GM12865 (cell line): Measurements from ENCODE around the gene ENTREP1.

Source experiments
- DNase-seq: peaks from one replicate; pipeline ENCODE4 v3.0.0; 2010; ENCODE audit warnings: low read depth
- H3K4me3 ChIP-seq: 2 replicates; pipeline ENCODE4 v1.5.1; 2011; ENCODE audit warnings: mild to moderate bottlenecking, low read depth, low read length, control low read depth
- TF ChIP-seq, protein P1 (sequence below): IDR thresholded peaks from 2 replicates; pipeline ENCODE4 v1.5.1; 2011; ENCODE audit warnings: low read length, control low read depth, low read depth, inconsistent platforms; ENCODE audit not compliant: insufficient read depth; ENCODE audit errors: missing control alignments

ENTREP1 gene

DNA sequence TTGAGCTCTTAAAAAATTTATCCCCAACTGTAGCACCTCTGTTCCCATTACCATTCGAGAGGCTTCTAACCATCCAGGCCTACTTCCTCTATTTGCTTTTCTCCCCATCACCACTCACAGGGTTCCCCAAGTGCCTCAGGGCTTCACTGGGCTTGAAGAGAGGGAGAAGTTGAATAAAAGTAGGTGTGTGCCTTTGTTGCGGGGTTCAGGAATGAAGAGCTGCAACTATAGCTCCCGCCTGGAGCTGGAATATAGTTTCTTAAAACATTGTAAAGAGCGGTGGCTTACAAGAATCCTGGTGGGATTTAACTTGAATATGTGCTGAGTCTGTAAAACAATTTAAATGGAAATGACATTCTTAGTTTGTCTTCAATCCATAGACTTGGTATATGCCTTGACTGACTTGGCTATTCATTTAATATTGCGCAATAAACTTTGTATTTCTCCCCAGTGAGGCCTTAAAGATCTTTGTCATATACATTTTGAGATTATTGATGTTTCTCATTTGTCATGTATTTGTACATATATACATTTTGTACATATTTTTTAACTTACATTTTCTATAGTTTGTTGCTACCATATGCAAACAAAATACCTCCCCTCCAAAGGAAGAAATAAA lies 7.2 kb downstream of the ENTREP1 start:
- TF ChIP-seq, protein P1, sequence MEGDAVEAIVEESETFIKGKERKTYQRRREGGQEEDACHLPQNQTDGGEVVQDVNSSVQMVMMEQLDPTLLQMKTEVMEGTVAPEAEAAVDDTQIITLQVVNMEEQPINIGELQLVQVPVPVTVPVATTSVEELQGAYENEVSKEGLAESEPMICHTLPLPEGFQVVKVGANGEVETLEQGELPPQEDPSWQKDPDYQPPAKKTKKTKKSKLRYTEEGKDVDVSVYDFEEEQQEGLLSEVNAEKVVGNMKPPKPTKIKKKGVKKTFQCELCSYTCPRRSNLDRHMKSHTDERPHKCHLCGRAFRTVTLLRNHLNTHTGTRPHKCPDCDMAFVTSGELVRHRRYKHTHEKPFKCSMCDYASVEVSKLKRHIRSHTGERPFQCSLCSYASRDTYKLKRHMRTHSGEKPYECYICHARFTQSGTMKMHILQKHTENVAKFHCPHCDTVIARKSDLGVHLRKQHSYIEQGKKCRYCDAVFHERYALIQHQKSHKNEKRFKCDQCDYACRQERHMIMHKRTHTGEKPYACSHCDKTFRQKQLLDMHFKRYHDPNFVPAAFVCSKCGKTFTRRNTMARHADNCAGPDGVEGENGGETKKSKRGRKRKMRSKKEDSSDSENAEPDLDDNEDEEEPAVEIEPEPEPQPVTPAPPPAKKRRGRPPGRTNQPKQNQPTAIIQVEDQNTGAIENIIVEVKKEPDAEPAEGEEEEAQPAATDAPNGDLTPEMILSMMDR: no peak
- no peak for DNase-seq
- no peak overlapping the region for H3K4me3 ChIP-seq

DNA sequence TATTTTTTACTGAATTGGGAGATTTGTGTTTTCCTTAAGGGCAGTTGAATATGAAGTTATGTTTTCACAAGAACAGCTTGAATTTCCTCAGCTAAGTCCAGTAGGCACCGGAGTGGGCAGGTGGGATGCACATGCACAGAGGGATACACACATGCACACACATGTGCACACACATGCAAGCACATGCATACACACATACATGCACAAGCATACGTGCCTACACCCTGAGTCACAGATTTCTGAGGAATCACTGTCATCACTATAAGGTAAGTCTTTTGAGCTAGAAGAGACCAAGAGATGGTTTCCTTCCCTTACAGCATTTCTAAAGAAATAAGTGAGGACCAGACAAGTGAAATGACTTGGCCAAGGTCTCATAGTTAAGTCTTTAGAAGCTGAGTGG lies 8.7 kb downstream of the ENTREP1 start:
- DNase-seq: no peak
- TF ChIP-seq, protein P1: no peak

DNA sequence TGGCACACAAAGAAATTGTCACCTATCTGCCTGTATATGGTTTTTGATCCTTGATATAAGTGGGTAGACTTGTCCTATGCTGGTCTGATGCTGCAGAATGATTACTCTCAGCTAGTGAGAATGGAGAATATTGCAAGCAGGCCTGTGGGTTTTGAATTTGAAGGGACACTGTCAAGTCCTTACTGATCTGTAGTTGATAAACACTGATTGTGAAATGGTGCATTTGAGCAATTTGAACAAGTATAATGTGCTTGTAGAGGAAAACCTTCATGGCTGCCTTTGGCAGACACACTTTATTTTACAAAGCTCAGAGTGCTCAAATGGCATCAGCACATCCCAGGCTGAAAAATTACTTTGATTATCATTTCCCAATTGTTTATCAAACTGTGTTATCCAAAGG lies 9.3 kb downstream of the ENTREP1 start:
- TF ChIP-seq, protein P1: no peak
- DNase-seq: no peak
- H3K4me3 ChIP-seq: no peak overlapping the region

More for the DNA sequence above, 8.7 kb downstream of the ENTREP1 start:
- H3K4me3 ChIP-seq: no peak overlapping the region

DNA sequence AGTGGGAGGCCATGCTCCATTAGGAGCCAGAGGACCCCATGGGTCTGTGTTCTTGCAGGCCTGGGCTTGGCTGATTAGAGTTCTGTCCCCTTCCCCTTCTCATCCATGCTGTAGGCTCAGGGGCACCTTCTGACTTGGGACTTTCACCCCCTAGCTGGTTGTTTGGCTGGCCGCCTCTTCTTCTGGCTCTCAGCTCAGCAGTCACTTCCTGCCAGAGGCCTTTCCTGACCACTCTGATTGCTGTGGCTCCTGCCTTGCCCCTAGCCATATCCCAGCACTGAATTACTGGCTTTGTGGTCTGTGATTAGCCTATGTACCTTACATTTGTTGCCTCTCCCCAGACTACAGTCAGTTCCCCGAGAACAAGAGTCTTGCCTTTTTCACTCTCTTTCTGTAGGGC lies 14.6 kb downstream of the ENTREP1 start:
- DNase-seq: no peak
- H3K4me3 ChIP-seq: no peak overlapping the region
- TF ChIP-seq, protein P1: no peak

DNA sequence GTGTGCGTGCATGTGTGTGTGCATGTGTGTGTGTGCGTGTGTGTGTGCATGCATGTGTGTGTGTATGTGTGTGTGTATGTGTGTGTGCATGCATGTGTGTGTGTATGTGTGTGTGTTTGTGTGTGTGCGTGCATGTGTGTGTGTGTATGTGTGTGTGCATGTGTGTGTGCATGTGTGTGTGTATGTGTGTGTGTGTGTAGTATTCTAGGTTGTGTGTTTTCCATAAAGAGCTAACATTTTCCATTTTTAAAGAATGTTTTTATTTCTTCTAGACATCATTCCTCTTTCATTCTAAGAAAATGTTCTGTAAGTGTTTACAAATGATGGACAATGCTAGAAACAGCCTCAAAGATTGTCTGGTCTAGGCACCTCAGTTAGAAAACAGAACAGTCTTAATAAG lies 15.6 kb downstream of the ENTREP1 start:
- H3K4me3 ChIP-seq: no peak overlapping the region
- TF ChIP-seq, protein P1: no peak
- DNase-seq: no peak

DNA sequence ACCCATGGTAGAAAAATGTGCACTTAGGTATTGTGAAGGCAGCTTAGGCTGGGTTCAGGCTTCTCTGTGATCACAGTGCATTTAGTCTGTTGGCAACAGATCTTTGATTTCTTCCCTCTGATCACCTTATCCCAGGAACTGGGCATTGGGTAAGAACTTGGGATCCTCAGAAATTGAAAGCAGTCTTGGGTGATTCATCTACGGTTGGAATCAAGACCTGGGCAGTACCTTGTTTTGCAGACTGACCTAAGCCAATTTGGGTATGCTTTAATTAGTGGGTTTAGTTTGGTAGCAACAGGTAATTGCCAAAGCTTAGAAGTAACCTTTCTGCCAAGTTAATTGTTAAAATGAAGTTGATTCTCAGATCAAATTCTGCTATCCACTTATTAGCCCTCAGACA lies 17.8 kb downstream of the ENTREP1 start:
- no peak overlapping the region for H3K4me3 ChIP-seq
- TF ChIP-seq, protein P1: no peak
- DNase-seq: no peak

DNA sequence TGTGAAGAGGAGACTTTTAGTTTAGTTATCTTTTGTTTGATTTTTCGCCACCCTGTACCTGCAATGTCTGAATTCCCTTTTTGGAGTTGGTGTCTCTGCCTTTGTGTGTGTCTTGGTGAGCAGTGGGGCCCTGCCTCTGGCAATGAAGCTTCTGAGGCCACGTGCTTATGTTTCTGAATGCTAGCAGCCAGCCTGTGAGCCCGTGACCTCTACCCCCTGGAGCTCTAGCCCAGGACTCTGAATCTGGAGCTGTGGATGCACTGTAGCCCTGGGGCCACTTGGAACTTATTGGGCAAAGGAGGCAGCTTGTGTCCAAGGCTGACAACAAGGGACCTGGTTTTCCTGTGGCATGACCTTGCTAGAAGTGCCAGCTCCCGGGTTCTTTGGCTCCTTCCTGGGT lies 19.4 kb downstream of the ENTREP1 start:
- TF ChIP-seq, protein P1: no peak
- no peak for DNase-seq
- no peak overlapping the region for H3K4me3 ChIP-seq
